DOHH2 (cell line): ENCODE measurements around the gene UPF3B.

Experiments used
- H3F3A ChIP-seq: fragments of 200-600 bp; sonication (generic), shearing (Covaris generic); 2 replicates; pipeline ENCODE4 v1.6.0; 2016; ENCODE audit warnings: antibody characterized with exemption, mild to moderate bottlenecking; ENCODE audit not compliant: control insufficient read depth, insufficient read depth
- H3K27ac ChIP-seq: fragments of 200-600 bp; sonication (generic); 2 replicates; pipeline ENCODE4 v1.5.1; 2014; ENCODE audit warnings: low read depth, mild to moderate bottlenecking, low read length, moderate library complexity
- H3K27me3 ChIP-seq: fragments of 200-600 bp; sonication (generic); 2 replicates; pipeline ENCODE4 v1.6.1; 2014; ENCODE audit warnings: mild to moderate bottlenecking, low read length, mixed read lengths; ENCODE audit not compliant: control insufficient read depth
- H3K36me3 ChIP-seq: fragments of 200-600 bp; sonication (generic); 2 replicates; pipeline ENCODE4 v1.6.1; 2014; ENCODE audit warnings: mild to moderate bottlenecking, low read length, moderate library complexity, mixed read lengths; ENCODE audit not compliant: control insufficient read depth
- H3K4me1 ChIP-seq: fragments of 200-600 bp; sonication (generic); 2 replicates; pipeline ENCODE4 v1.6.1; 2014; ENCODE audit warnings: mild to moderate bottlenecking, low read length, mixed read lengths; ENCODE audit not compliant: control insufficient read depth
- H3K4me2 ChIP-seq: fragments of 200-600 bp; sonication (generic); 2 replicates; pipeline ENCODE4 v1.6.0; 2014; ENCODE audit warnings: mild to moderate bottlenecking, low read length, moderate library complexity
- H3K4me3 ChIP-seq: fragments of 200-600 bp; sonication (generic); 2 replicates; pipeline ENCODE4 v1.5.1; 2014; ENCODE audit warnings: mild to moderate bottlenecking, low read length, mixed read lengths
- H3K79me2 ChIP-seq: fragments of 200-600 bp; sonication (generic); 2 replicates; pipeline ENCODE4 v1.6.1; 2014; ENCODE audit warnings: mild to moderate bottlenecking, low read length, mixed read lengths; ENCODE audit not compliant: control insufficient read depth
- H3K9me2 ChIP-seq: fragments of 200-600 bp; sonication (generic); replicated peaks from 2 replicates; pipeline ENCODE4 v1.6.1; 2014; ENCODE audit warnings: mild to moderate bottlenecking, low read length, mixed read lengths; ENCODE audit not compliant: control insufficient read depth
- H3K9me3 ChIP-seq: fragments of 200-600 bp; sonication (generic); 2 replicates; pipeline ENCODE4 v1.6.1; 2014; ENCODE audit warnings: antibody characterized with exemption, low read length, mixed read lengths; ENCODE audit not compliant: control insufficient read depth, insufficient read depth
- H4K20me1 ChIP-seq: fragments of 200-600 bp; sonication (generic); 2 replicates; pipeline ENCODE4 v1.6.0; 2014; ENCODE audit warnings: low read depth, mild to moderate bottlenecking, antibody characterized with exemption, low read length, moderate library complexity; ENCODE audit not compliant: control insufficient read depth, insufficient read depth
- CTCF ChIP-seq: fragments of 200-600 bp; sonication (generic); IDR thresholded peaks from one replicate; pipeline ENCODE4 v1.5.1; 2014; ENCODE audit warnings: antibody characterized with exemption, mild to moderate bottlenecking, low read depth, low read length; ENCODE audit not compliant: poor library complexity, severe bottlenecking
- EZH2phosphoT487 ChIP-seq: fragments of 200-600 bp; sonication (generic); IDR thresholded peaks from 2 replicates; pipeline ENCODE4 v1.6.1; 2017; ENCODE audit warnings: borderline replicate concordance, mild to moderate bottlenecking, antibody characterized with exemption, low read length, moderate library complexity, mixed read lengths

Gene UPF3B

DNA sequence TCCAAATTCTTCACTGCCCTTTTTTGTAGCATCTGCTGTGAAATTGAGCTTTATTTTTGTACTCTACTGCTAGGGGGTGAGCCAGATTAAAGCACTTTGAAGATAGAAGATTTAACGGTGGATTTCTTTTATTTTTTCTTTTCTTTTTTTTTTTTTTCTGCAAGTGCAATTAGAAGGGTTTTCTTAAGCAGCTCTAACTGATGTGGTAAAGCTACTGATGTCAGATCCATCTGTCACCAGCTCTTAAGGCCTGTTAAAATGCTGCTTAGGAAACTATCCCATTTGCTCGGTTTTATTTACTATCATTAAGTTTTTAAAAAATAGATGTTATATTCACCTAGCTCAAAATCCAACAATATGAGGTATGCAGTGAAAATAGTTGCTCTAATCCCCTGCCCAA is 26.0 kb upstream of the UPF3B start:
- no peak for TF ChIP-seq EZH2phosphoT487
- TF ChIP-seq CTCF, result no peak

GRCh38 chrX:119871599-119872395 is 19.0 kb upstream of the UPF3B start, which contains the start of the genes NDUFA1 and RNF113A:
Gene NDUFA1, plus strand, starts transcription at chrX:119871832. Its CDS starts 80 bp downstream, at chrX:119871912.
Gene RNF113A, minus strand, starts transcription at chrX:119871733. Its CDS starts 120 bp downstream, at chrX:119871613.
- Histone ChIP-seq H3K27ac (peak within 1 kb of the TSS; percentile 88), H3K27me3 (no peaks in the 10 kb centered on the region), H3K4me1 (peaks cover 9% of the 10 kb centered on the region), H3K4me2 (peak within 1 kb of the TSS; percentile 83), H3K79me2 (peaks cover 72% of the 10 kb centered on the region), H3K36me3 (peaks cover 31% of the 10 kb centered on the region), H3K4me3 (peak within 1 kb of the TSS; percentile 93), H4K20me1 (no peaks in the 10 kb centered on the region), H3K9me3 (no peaks in the 10 kb centered on the region), H3K9me2 (no peaks in the 10 kb centered on the region), H3F3A (no peaks in the 10 kb centered on the region; the same call in 1 of the 2 replicates)
- TF ChIP-seq CTCF (no peak), EZH2phosphoT487 (no peak)

More for the DNA sequence above, 26.0 kb upstream of the UPF3B start:
- no peaks in the 10 kb centered on the region for H3K27me3 ChIP-seq
- H3F3A ChIP-seq, result no peaks in the 10 kb centered on the region
- H3K27ac ChIP-seq, result no peak overlapping the region
- no peak overlapping the region for H3K4me2 ChIP-seq
- peaks cover 22% of the 10 kb centered on the region for H3K36me3 ChIP-seq
- H3K4me3 ChIP-seq, result no peak overlapping the region
- H3K9me3 ChIP-seq, result no peaks in the 10 kb centered on the region
- no peaks in the 10 kb centered on the region for H3K9me2 ChIP-seq
- peaks cover 19% of the 10 kb centered on the region for H3K79me2 ChIP-seq
- peaks cover 13% of the 10 kb centered on the region for H3K4me1 ChIP-seq
- no peaks in the 10 kb centered on the region for H4K20me1 ChIP-seq

GRCh38 chrX:119871245-119871598 is 18.5 kb upstream of the UPF3B start:
- Histone ChIP-seq H3K4me1 (peaks cover 9% of the 10 kb centered on the region), H3K4me3 (peak overlapping the region; percentile 93), H3K9me3 (no peaks in the 10 kb centered on the region), H3K4me2 (peak overlapping the region; percentile 83), H3K79me2 (peaks cover 72% of the 10 kb centered on the region), H3K36me3 (peaks cover 28% of the 10 kb centered on the region), H3F3A (no peaks in the 10 kb centered on the region; the same call in 1 of the 2 replicates), H4K20me1 (no peaks in the 10 kb centered on the region), H3K27ac (peak overlapping the region; percentile 88), H3K9me2 (no peaks in the 10 kb centered on the region), H3K27me3 (no peaks in the 10 kb centered on the region)
- TF ChIP-seq CTCF (no peak), EZH2phosphoT487 (no peak)
